ENCODE results near the gene L3MBTL3. TPM values are rescaled to one million over a fixed set of nuclear protein-coding genes. Genes with fewer than 3 reads are reported as not detected.

L3MBTL3 gene
- total RNA-seq, 2 donors from 2014 or later, result 1.8 to 3.1 TPM

GRCh38 chr6:130129762-130130246 lies 111.4 kb downstream of the L3MBTL3 start:
- DNase-seq (ENCODE audit: low spot score), result no peak
- H3K4me1 ChIP-seq, result no peaks in the 10 kb centered on the region
- no peaks in the 10 kb centered on the region for H3K9me3 ChIP-seq
- no peaks in the 10 kb centered on the region for H3K27me3 ChIP-seq
- no peak overlapping the region for H3K4me3 ChIP-seq
- H3K36me3 ChIP-seq, result no peaks in the 10 kb centered on the region
- H3K27ac ChIP-seq, result no peak overlapping the region
- no peak for TF ChIP-seq CTCF (IDR thresholded peaks at IDR 0.05)

GRCh38 chr6:130132286-130132701 lies 113.9 kb downstream of the L3MBTL3 start:
- no peaks in the 10 kb centered on the region for H3K36me3 ChIP-seq
- TF ChIP-seq CTCF (IDR thresholded peaks at IDR 0.05), result no peak
- no peaks in the 10 kb centered on the region for H3K9me3 ChIP-seq
- H3K4me3 ChIP-seq, result no peak overlapping the region
- DNase-seq (ENCODE audit: low spot score), result no peak
- no peaks in the 10 kb centered on the region for H3K4me1 ChIP-seq
- no peaks in the 10 kb centered on the region for H3K27me3 ChIP-seq
- H3K27ac ChIP-seq, result no peak overlapping the region

- H3K9me3 ChIP-seq, result no peaks in the 10 kb centered on the region
- no peaks in the 10 kb centered on the region for H3K36me3 ChIP-seq
- no peak for DNase-seq (ENCODE audit: low spot score)
- TF ChIP-seq CTCF (IDR thresholded peaks at IDR 0.05), result no peak
- H3K4me1 ChIP-seq, result no peaks in the 10 kb centered on the region
- H3K27ac ChIP-seq, result no peak overlapping the region
- no peaks in the 10 kb centered on the region for H3K27me3 ChIP-seq
- no peak overlapping the region for H3K4me3 ChIP-seq
Observed at GRCh38 chr6:130134582-130134981, 116.2 kb downstream of the L3MBTL3 start.

GRCh38 chr6:130136798-130137197 lies 118.4 kb downstream of the L3MBTL3 start:
- H3K27ac ChIP-seq, result no peak overlapping the region
- no peak for TF ChIP-seq CTCF (IDR thresholded peaks at IDR 0.05)

GRCh38 chr6:130138116-130138908 lies 119.9 kb downstream of the L3MBTL3 start:
- TF ChIP-seq CTCF (IDR thresholded peaks at IDR 0.05), result no peak
- H3K27me3 ChIP-seq, result no peaks in the 10 kb centered on the region
- H3K4me1 ChIP-seq, result no peaks in the 10 kb centered on the region
- H3K9me3 ChIP-seq, result no peaks in the 10 kb centered on the region
- no peak for DNase-seq (ENCODE audit: low spot score)
- H3K4me3 ChIP-seq, result no peak overlapping the region
- no peaks in the 10 kb centered on the region for H3K36me3 ChIP-seq
- no peak overlapping the region for H3K27ac ChIP-seq

More at GRCh38 chr6:130136798-130137197, 118.4 kb downstream of the L3MBTL3 start:
- Histone ChIP-seq H3K27me3 (no peaks in the 10 kb centered on the region), H3K4me3 (no peak overlapping the region), H3K36me3 (no peaks in the 10 kb centered on the region), H3K9me3 (no peaks in the 10 kb centered on the region), H3K4me1 (no peaks in the 10 kb centered on the region)
- DNase-seq (ENCODE audit: low spot score), result no peak

GRCh38 chr6:130138909-130139242 lies 120.5 kb downstream of the L3MBTL3 start:
- no peak for TF ChIP-seq CTCF (IDR thresholded peaks at IDR 0.05)
- Histone ChIP-seq H3K4me3 (no peak overlapping the region), H3K9me3 (no peaks in the 10 kb centered on the region), H3K27me3 (no peaks in the 10 kb centered on the region), H3K4me1 (no peaks in the 10 kb centered on the region), H3K36me3 (no peaks in the 10 kb centered on the region), H3K27ac (no peak overlapping the region)
- no peak for DNase-seq (ENCODE audit: low spot score)
